ENCODE results near the gene HLA-DPA1.

DNA sequence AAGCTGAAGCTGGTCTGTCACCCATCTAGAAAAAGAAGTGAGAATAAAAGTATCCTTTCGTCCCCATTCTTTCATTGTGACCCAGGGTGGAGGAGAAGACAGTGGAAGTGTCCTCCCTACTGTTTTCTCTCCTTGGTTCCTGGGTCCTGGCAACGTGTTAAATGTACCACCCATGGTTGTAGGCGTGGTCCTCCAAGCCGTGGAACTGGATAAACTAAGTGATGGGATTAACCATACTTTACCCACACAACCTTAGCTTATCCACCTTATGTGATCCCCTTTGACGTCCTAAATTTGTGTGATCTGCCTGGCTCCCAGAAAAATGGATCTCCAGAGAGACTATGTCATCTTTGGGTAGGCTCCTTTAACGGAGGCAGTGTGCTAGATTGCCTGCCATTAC, 49.7 kb upstream of the HLA-DPA1 start:
- TF ChIP-seq POLR2A (IDR thresholded peaks at IDR 0.05; ENCODE audit: low read depth, low read length): no peak
- no peak for TF ChIP-seq TAF1 (IDR thresholded peaks at IDR 0.05; ENCODE audit: borderline replicate concordance, low read depth, low read length)
